ENCODE measurements around the gene MEGF11. TPM values are rescaled to one million over a fixed set of nuclear protein-coding genes. Genes with fewer than 3 reads are reported as not detected.

MEGF11 gene
- total RNA-seq, 4 donors from 2014 or later = not detected

DNA sequence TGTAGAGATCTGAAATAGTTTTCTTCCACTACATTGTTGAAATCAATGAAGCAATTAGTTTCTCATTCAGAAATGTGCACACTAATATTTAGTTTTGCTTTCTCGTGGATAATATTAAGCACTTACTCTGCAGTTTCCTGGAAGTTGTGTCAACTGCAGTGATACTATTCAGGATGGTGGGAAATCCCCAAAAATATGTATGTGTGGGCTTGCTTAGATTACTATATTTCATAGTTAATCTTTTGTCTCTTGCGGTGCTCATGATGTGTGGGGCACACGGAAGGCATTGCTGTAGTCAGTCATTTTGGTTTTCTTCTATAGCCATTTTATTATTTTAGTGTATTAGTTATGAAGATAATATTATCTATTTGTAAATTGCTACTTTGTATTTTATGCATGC is 364.6 kb downstream of the MEGF11 start:
- intact Hi-C loops (cut with DNase I) = no loop called here
- TF ChIP-seq, protein P1, sequence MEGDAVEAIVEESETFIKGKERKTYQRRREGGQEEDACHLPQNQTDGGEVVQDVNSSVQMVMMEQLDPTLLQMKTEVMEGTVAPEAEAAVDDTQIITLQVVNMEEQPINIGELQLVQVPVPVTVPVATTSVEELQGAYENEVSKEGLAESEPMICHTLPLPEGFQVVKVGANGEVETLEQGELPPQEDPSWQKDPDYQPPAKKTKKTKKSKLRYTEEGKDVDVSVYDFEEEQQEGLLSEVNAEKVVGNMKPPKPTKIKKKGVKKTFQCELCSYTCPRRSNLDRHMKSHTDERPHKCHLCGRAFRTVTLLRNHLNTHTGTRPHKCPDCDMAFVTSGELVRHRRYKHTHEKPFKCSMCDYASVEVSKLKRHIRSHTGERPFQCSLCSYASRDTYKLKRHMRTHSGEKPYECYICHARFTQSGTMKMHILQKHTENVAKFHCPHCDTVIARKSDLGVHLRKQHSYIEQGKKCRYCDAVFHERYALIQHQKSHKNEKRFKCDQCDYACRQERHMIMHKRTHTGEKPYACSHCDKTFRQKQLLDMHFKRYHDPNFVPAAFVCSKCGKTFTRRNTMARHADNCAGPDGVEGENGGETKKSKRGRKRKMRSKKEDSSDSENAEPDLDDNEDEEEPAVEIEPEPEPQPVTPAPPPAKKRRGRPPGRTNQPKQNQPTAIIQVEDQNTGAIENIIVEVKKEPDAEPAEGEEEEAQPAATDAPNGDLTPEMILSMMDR (IDR thresholded peaks at IDR 0.05) = no peak
- TF ChIP-seq POLR2A (IDR thresholded peaks at IDR 0.05) = no peak
- peaks cover 3 to 98% (median 18%) of the 10 kb centered on the region in 3 donors for H3K36me3 ChIP-seq
- DNase-seq = no peak
- H3K9me3 ChIP-seq = no peaks in the 10 kb centered on the region
- no peaks in the 10 kb centered on the region for H3K27me3 ChIP-seq
- 40 to 45% methylated on average over 3 of the region's 3 CpGs for WGBS, 2 donors
- no peak overlapping the region for H3K27ac ChIP-seq
- no peak overlapping the region for H3K4me3 ChIP-seq
- peaks cover 2 to 27% (median 5%) of the 10 kb centered on the region in 3 donors for H3K4me1 ChIP-seq

DNA sequence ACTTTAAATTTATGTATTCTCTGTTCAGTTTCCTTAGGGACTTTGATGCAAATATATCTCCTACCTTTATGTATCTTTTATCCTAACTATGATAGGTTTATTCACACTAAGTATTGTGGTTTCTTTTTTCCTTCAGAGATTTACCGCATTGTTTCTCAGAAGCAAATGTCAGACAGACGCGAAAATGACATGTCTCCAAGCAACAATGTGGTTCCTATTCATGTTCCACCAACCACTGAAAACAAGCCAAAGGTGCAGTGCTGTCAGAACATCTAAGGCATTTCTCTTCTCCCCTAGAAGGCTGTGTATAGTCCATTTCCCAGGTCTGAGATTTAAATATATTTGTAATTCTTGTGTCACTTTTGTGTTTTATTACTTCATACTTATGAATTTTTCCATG is 366.0 kb downstream of the MEGF11 start:
- no peaks in the 10 kb centered on the region for H3K27me3 ChIP-seq
- no peak for TF ChIP-seq POLR2A (IDR thresholded peaks at IDR 0.05)
- TF ChIP-seq, protein P1 (IDR thresholded peaks at IDR 0.05) = no peak
- DNase-seq = no peak
- intact Hi-C loops (cut with DNase I) = no loop called here
- H3K27ac ChIP-seq = no peak overlapping the region
- H3K4me1 ChIP-seq = peaks cover 2 to 34% (median 5%) of the 10 kb centered on the region in 3 donors
- peaks cover 3 to 100% (median 18%) of the 10 kb centered on the region in 3 donors for H3K36me3 ChIP-seq
- no peak overlapping the region for H3K4me3 ChIP-seq
- 66 to 73% methylated on average over 3 of the region's 3 CpGs for WGBS, 2 donors
- H3K9me3 ChIP-seq = no peaks in the 10 kb centered on the region

DNA sequence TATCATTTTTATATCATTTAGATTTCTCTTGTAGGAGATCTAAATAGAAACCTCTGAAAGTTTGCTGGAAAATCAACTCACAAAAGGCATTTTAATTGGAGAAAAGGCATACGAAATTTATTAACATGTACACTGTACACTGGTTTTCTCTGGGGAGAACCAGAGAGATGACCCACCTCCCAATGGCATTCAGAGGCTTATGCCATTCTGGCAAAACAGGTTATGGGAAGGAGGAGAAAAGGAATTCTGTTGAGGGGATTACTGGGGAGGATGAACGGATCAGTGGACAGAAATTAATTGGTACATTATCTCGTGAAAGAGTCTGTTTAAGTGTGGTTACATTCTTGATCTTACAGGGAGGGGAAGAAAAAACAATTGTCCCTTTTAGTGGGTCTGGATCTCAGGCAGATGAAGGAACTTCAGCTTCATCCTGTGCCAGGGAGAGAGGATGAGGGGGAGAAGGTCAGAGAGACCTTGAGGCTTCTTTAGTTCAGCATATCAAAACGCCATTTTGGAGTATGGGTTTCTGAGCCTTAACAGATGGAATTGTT is 367.8 kb downstream of the MEGF11 start:
- TF ChIP-seq POLR2A (IDR thresholded peaks at IDR 0.05) = no peak
- TF ChIP-seq, protein P1 (IDR thresholded peaks at IDR 0.05) = no peak
- intact Hi-C loops (cut with DNase I) = no loop called here
- Histone ChIP-seq H3K4me1 (peaks cover 2 to 51% (median 5%) of the 10 kb centered on the region in 3 donors), H3K9me3 (no peaks in the 10 kb centered on the region), H3K36me3 (peaks cover 3 to 100% (median 18%) of the 10 kb centered on the region in 3 donors), H3K27ac (no peak overlapping the region), H3K4me3 (no peak overlapping the region), H3K27me3 (no peaks in the 10 kb centered on the region)
- WGBS, 2 donors = 64 to 65% methylated on average over 4 of the region's 4 CpGs
- DNase-seq = no peak

DNA sequence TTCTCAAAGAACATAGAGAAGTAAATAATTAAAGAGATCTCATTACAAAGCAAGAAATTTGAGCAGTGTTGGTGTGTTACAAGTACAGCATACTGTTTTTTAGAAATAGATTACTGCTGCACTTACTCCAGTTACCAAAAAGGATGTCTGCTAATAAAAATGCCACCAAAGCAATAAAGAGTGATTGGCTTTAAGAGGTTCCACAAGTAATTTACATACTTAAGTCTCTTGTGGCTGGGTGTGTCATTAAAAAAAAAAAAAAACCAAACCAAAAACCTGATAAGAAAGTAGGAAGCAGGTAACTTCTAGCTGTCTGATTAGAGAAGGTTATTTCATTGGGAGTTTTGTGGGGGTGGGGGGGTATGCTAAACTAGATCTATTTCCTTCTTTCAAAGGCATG is 369.0 kb downstream of the MEGF11 start:
- Histone ChIP-seq H3K4me1 (peaks cover 2 to 48% (median 5%) of the 10 kb centered on the region in 3 donors), H3K36me3 (peaks cover 10 to 100% (median 14%) of the 10 kb centered on the region in 3 donors), H3K27me3 (no peaks in the 10 kb centered on the region), H3K9me3 (no peaks in the 10 kb centered on the region), H3K4me3 (no peak overlapping the region), H3K27ac (no peak overlapping the region)
- no peak for TF ChIP-seq POLR2A (IDR thresholded peaks at IDR 0.05)
- TF ChIP-seq, protein P1 (IDR thresholded peaks at IDR 0.05) = no peak
- intact Hi-C loops (cut with DNase I) = no loop called here
- no peak for DNase-seq

DNA sequence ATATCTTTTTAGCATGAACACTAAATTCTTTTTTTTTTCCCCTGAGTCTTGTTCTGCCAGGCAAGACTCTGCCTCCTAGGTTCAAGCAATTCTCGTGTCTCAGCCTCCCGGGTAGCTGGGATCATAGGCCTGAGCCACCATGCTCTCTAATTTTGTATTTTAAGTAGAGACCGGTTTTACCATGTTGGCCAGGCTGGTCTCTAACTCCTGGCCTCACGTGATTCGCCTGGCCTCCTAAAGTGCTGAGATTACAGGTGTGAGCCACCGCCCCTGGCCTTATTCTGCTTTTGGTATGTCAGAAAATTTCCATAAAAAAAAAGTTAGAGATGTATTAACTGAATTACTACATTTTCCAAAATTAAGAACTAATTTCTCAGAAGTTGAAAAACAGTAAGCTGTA is 370.0 kb downstream of the MEGF11 start:
- Histone ChIP-seq H3K4me3 (no peak overlapping the region), H3K36me3 (peaks cover 13 to 100% (median 15%) of the 10 kb centered on the region in 3 donors), H3K27ac (no peak overlapping the region), H3K27me3 (no peaks in the 10 kb centered on the region), H3K9me3 (no peaks in the 10 kb centered on the region), H3K4me1 (peaks cover 2 to 48% (median 5%) of the 10 kb centered on the region in 3 donors)
- intact Hi-C loops (cut with DNase I) = no loop called here
- WGBS, 2 donors = 83 to 89% methylated on average over 6 of the region's 6 CpGs
- TF ChIP-seq, protein P1 (IDR thresholded peaks at IDR 0.05) = no peak
- TF ChIP-seq POLR2A (IDR thresholded peaks at IDR 0.05) = no peak
- no peak for DNase-seq
